ENCODE measurements around the gene TGOLN2. TPM values are rescaled to one million over a fixed set of nuclear protein-coding genes. Genes with fewer than 3 reads are reported as not detected.
"Not testable (repeated sequence)": the region's sequence is repeated elsewhere in the genome, so short reads cannot be mapped to it uniquely, and the experiment has no call there.

TGOLN2 gene
- total RNA-seq, 1 donor: 119 TPM

DNA sequence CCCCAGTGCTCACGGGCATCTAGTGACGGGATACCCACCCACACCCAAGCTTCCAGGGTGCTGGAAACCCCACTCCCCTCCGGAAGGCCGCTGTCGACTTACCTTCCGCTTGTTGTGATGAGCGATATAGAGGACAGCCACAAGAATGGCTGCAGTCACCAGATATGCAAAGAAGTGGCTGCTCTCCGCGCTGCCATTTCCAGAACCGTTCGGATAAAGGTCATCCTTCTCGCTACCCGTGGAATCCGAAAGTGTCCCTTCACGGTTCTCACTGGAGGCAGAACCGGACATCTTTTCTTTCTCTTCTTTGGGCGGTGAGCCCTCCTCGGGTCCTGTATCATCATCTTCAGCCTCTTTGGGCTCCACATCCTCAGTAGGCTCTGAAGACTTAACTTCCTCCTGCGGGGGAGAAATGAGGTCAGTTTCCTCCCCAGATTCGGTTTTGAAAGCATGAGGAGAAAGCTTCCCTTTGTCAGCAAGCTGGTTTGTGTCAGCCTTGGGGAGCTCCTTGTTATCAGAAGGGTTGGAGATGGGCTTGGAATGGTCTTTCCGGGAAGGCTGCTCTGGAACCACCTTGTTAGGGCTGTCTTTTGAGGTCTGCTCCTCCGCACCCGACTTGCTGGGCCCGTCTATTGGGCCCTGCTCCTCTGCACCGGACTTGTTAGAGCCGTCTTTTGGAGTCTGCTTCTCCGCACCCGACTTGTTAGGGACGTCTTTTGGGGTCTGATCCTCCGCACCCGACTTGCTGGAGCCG lies 1.2 kb downstream of the TGOLN2 start:
- peak; percentile 48 for DNase-seq (ENCODE audit: low read depth)
- TF ChIP-seq, protein P1, sequence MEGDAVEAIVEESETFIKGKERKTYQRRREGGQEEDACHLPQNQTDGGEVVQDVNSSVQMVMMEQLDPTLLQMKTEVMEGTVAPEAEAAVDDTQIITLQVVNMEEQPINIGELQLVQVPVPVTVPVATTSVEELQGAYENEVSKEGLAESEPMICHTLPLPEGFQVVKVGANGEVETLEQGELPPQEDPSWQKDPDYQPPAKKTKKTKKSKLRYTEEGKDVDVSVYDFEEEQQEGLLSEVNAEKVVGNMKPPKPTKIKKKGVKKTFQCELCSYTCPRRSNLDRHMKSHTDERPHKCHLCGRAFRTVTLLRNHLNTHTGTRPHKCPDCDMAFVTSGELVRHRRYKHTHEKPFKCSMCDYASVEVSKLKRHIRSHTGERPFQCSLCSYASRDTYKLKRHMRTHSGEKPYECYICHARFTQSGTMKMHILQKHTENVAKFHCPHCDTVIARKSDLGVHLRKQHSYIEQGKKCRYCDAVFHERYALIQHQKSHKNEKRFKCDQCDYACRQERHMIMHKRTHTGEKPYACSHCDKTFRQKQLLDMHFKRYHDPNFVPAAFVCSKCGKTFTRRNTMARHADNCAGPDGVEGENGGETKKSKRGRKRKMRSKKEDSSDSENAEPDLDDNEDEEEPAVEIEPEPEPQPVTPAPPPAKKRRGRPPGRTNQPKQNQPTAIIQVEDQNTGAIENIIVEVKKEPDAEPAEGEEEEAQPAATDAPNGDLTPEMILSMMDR (IDR thresholded peaks at IDR 0.05; ENCODE audit: insufficient read depth, low read depth, low read length): no peak
- H3K4me3 ChIP-seq (ENCODE audit: low read depth, low read length): peak overlapping the region; percentile 71

DNA sequence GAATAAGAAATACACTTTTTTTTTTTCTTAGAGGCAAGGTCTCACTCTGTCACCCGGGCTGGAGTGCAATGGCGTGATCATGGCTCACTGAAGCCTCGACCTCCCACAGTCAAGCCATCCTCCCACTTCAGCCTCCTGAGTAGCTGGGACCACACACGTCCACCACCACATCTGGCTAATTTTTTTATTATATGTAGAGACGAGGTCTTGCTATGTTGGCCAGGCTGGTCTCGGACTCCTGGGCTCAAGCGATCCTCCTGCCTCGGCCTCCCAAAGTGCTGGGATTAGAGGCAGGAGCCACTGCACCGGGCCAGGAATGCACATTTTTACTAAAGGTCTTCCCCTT lies 2.4 kb downstream of the TGOLN2 start:
- peak overlapping the region; percentile 71 for H3K4me3 ChIP-seq (ENCODE audit: low read depth, low read length)
- DNase-seq (ENCODE audit: low read depth): no peak
- TF ChIP-seq, protein P1 (IDR thresholded peaks at IDR 0.05; ENCODE audit: insufficient read depth, low read depth, low read length): no peak

- peak overlapping the region; percentile 71 for H3K4me3 ChIP-seq (ENCODE audit: low read depth, low read length)
- TF ChIP-seq, protein P1 (IDR thresholded peaks at IDR 0.05; ENCODE audit: insufficient read depth, low read depth, low read length): no peak
- peak; percentile 60 for DNase-seq (ENCODE audit: low read depth)
Observed at GRCh38 chr2:85324639-85325465, 2.9 kb downstream of the TGOLN2 start.

- not testable (repeated sequence) for H3K4me3 ChIP-seq (ENCODE audit: low read depth, low read length); DNase-seq (ENCODE audit: low read depth)
Observed at GRCh38 chr2:85323988-85324367, 3.8 kb downstream of the TGOLN2 start.

GRCh38 chr2:85323351-85323987 lies 4.3 kb downstream of the TGOLN2 start:
- DNase-seq (ENCODE audit: low read depth): no peak
- TF ChIP-seq, protein P1 (IDR thresholded peaks at IDR 0.05; ENCODE audit: insufficient read depth, low read depth, low read length): no peak
- H3K4me3 ChIP-seq (ENCODE audit: low read depth, low read length): no peak overlapping the region

- no peak for DNase-seq (ENCODE audit: low read depth)
- no peak overlapping the region for H3K4me3 ChIP-seq (ENCODE audit: low read depth, low read length)
- TF ChIP-seq, protein P1 (IDR thresholded peaks at IDR 0.05; ENCODE audit: insufficient read depth, low read depth, low read length): no peak
Observed at GRCh38 chr2:85319796-85320195, 8.0 kb downstream of the TGOLN2 start.

Measured in fibroblast of villous mesenchyme (primary cell).